Mesenchymal stem cell (in vitro differentiated cells and primary cell): Measurements from ENCODE around the gene CLDN2.

ENCODE experiments used
- DNase-seq: peaks from one replicate; pipeline ENCODE4 v3.0.0-alpha.2; 2013
- H2AFZ ChIP-seq: one replicate; pipeline ENCODE4 v1.6.1; 2013; ENCODE audit warnings: low read depth, mild to moderate bottlenecking, control low read depth, inconsistent platforms, low read length, moderate library complexity
- H2AK5ac ChIP-seq: 2 replicates; pipeline ENCODE4 v1.6.1; 2013; ENCODE audit warnings: low read length, moderate library complexity, mild to moderate bottlenecking, inconsistent platforms; ENCODE audit not compliant: severe bottlenecking
- H2BK120ac ChIP-seq: one replicate; pipeline ENCODE4 v1.6.1; 2013; ENCODE audit warnings: low read depth, mild to moderate bottlenecking, inconsistent platforms, low read length, moderate library complexity
- H2BK12ac ChIP-seq, 2 experiments: one replicate each; pipeline ENCODE4 v1.6.1; 2013; ENCODE audit warnings: inconsistent platforms in 2 of 2, low read length in 2 of 2, mild to moderate bottlenecking in 2 of 2, moderate library complexity in 2 of 2, control low read depth in 1 of 2
- H2BK15ac ChIP-seq: one replicate; pipeline ENCODE4 v1.6.1; 2013; ENCODE audit warnings: mild to moderate bottlenecking, low read depth, inconsistent platforms; ENCODE audit not compliant: poor library complexity, severe bottlenecking
- H2BK5ac ChIP-seq: 2 replicates; pipeline ENCODE4 v1.6.1; 2013; ENCODE audit warnings: low read depth, mild to moderate bottlenecking, low read length, control low read depth, inconsistent platforms; ENCODE audit not compliant: poor library complexity, severe bottlenecking
- H3K14ac ChIP-seq, 2 experiments: one replicate each; pipeline ENCODE4 v1.6.1; 2013; ENCODE audit warnings: inconsistent platforms in 2 of 2, low read length in 2 of 2, control low read depth in 1 of 2, mild to moderate bottlenecking in 1 of 2, moderate library complexity in 1 of 2
- H3K18ac ChIP-seq, 2 experiments: one replicate each; pipeline ENCODE4 v1.6.1; 2013; ENCODE audit warnings: inconsistent platforms in 2 of 2, low read length in 2 of 2, control low read depth in 1 of 2, low read depth in 1 of 2, mild to moderate bottlenecking in 1 of 2
- H3K23ac ChIP-seq, 2 experiments: one replicate each; pipeline ENCODE4 v1.6.1; 2013; ENCODE audit warnings: inconsistent platforms in 2 of 2, low read length in 2 of 2, mild to moderate bottlenecking in 2 of 2, moderate library complexity in 2 of 2, control low read depth in 1 of 2
- H3K27ac ChIP-seq: 2 replicates; pipeline ENCODE4 v1.5.1; 2013; ENCODE audit warnings: mild to moderate bottlenecking, moderate library complexity, low read length, control low read depth, inconsistent platforms; ENCODE audit not compliant: poor library complexity, severe bottlenecking
- H3K27me3 ChIP-seq, 2 experiments: 2 replicates each; pipeline versions ENCODE4 v1.6.1 to v1.7.0; 2013; ENCODE audit warnings: low read length in 2 of 2, mild to moderate bottlenecking in 2 of 2, moderate library complexity in 2 of 2, control low read depth in 1 of 2, inconsistent platforms in 1 of 2; ENCODE audit not compliant: control insufficient read depth in 1 of 2, insufficient read depth in 1 of 2
- H3K36me3 ChIP-seq, 2 experiments: 2 replicates each; pipeline versions ENCODE4 v1.6.1 to v1.7.0; 2013; ENCODE audit warnings: low read length in 2 of 2, control low read depth in 1 of 2, inconsistent platforms in 1 of 2, low read depth in 1 of 2, mild to moderate bottlenecking in 1 of 2; ENCODE audit not compliant: insufficient read depth in 2 of 2, control insufficient read depth in 1 of 2
- H3K4ac ChIP-seq, 2 experiments: one replicate each; pipeline ENCODE4 v1.6.1; 2013; ENCODE audit warnings: inconsistent platforms in 2 of 2, low read length in 2 of 2, mild to moderate bottlenecking in 2 of 2, moderate library complexity in 2 of 2, control low read depth in 1 of 2, low read depth in 1 of 2
- H3K4me1 ChIP-seq: 2 replicates; pipeline ENCODE4 v1.6.1; 2013; ENCODE audit warnings: low read depth, low read length, control low read depth; ENCODE audit not compliant: control insufficient read depth, insufficient read depth
- H3K4me2 ChIP-seq: 2 replicates; pipeline ENCODE4 v1.6.1; 2013; ENCODE audit warnings: low read length, mild to moderate bottlenecking, inconsistent platforms; ENCODE audit not compliant: poor library complexity, severe bottlenecking
- H3K4me3 ChIP-seq, 2 experiments: 2 replicates each; pipeline versions ENCODE4 v1.5.1 to v1.7.0; 2013; ENCODE audit warnings: low read length in 2 of 2, mild to moderate bottlenecking in 2 of 2, control low read depth in 1 of 2, low read depth in 1 of 2; ENCODE audit not compliant: insufficient read depth in 1 of 2
- H3K79me1 ChIP-seq: replicated peaks from 2 replicates; pipeline ENCODE4 v1.6.1; 2013; ENCODE audit warnings: mild to moderate bottlenecking, control low read depth, low read length, inconsistent platforms; ENCODE audit not compliant: poor library complexity, severe bottlenecking
- H3K9ac ChIP-seq: 2 replicates; pipeline ENCODE4 v1.7.0; 2013; ENCODE audit warnings: mild to moderate bottlenecking, low read length, moderate library complexity
- H3K9me3 ChIP-seq: 2 replicates; pipeline ENCODE4 v1.7.0; 2013; ENCODE audit warnings: mild to moderate bottlenecking, low read length; ENCODE audit not compliant: control insufficient read depth
- H4K8ac ChIP-seq: one replicate; pipeline ENCODE4 v1.6.1; 2013; ENCODE audit warnings: inconsistent platforms, mild to moderate bottlenecking, low read length, moderate library complexity
- H4K91ac ChIP-seq: one replicate; pipeline ENCODE4 v1.6.1; 2013; ENCODE audit warnings: mild to moderate bottlenecking, low read length, inconsistent platforms
- WGBS: methylation state at CpG from one replicate; pipeline ENCODE4 v1.1.7; 2013; ENCODE audit warnings: mixed read lengths; 5-methylcytosine and 5-hydroxymethylcytosine counted together

Gene CLDN2

DNA sequence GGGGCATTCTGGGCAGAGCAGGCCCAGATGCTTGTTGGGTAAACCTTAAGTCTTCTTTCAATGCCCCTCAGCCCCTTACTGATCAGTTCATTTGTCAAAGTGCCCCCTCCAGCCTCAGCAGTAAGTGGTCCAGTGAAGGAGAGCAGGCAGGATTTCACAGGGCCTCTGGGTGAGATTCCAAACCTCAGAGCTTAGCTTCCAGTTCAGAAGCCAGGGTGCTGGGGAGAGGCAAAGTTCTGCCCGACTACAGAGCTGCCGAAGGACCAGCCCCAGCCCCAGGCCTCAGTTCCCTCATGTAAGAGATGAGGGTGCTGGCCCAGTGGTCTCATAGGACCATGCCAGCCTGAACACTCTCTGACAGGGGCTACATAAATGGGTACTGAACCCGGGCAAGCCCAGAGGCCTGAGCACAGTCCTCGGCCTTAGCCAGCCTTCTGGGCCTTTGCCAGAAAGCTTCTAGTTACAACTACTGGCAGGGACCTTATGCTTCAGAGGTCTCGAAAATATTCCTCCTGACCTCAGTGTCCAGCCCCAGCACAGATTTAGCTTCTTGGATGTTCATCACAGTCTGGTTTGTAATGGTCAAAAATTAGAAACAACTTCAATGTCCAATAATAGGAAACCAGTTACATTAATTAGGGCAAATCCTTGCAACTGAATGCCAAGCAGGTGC lies 16.2 kb upstream of the CLDN2 start:
- no peak overlapping the region for H2BK120ac ChIP-seq
- H4K8ac ChIP-seq = no peak overlapping the region
- peaks cover 0 to 73% of the 10 kb centered on the region in 2 experiments for H3K27me3 ChIP-seq
- no peaks in the 10 kb centered on the region for H3K9me3 ChIP-seq
- no peak overlapping the region for H2AK5ac ChIP-seq
- no peak overlapping the region for H2BK15ac ChIP-seq
- H3K79me1 ChIP-seq = no peaks in the 10 kb centered on the region
- no peak overlapping the region for H3K23ac ChIP-seq
- H3K27ac ChIP-seq = no peak overlapping the region
- no peak overlapping the region for H3K4me3 ChIP-seq
- H2BK12ac ChIP-seq = no peak overlapping the region
- no peak overlapping the region for H3K4ac ChIP-seq
- WGBS = 93% methylated on average over 4 of the region's 5 CpGs
- no peaks in the 10 kb centered on the region for H3K36me3 ChIP-seq
- peaks cover 17% of the 10 kb centered on the region for H3K4me1 ChIP-seq
- H3K14ac ChIP-seq = no peak overlapping the region
- H2BK5ac ChIP-seq = no peak overlapping the region
- no peak for DNase-seq
- H4K91ac ChIP-seq = no peak overlapping the region
- no peak overlapping the region for H2AFZ ChIP-seq
- no peak overlapping the region for H3K18ac ChIP-seq
- no peak overlapping the region for H3K4me2 ChIP-seq
- H3K9ac ChIP-seq = no peak overlapping the region

DNA sequence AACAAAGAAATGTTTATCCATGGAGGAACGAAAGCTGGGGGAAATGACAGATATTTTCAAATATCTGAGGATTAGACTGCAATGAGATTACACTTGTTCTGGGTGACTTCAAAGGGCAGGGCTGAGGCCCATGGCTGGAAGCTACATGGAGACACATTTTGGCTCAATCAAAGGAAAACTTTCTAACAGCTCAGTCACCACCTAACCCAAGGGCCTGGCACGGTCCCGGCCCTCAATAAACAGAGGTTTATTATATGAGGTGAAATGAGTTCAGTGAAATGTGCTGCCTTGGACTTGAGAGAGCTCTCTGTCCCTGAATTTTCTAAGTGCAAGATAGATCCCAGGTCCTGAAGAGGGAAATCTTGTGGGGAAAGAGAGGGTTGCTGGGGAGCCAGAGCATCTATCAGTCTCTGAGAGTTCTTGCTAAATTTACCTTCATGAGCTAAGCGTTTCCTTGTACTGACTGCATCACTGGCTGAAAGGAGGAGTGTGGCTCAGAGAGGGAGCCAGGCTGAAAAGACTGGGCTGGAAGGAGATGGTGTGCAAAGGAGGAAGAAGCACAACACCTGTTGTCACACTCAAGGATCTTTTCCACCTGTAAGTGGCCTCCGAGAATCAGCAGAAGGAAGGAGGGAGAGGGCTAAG lies 15.0 kb upstream of the CLDN2 start:
- Histone ChIP-seq H3K18ac (no peak overlapping the region), H3K4ac (no peak overlapping the region), H2AFZ (no peak overlapping the region), H4K91ac (no peak overlapping the region), H2BK120ac (no peak overlapping the region), H2BK5ac (no peak overlapping the region), H3K9me3 (no peaks in the 10 kb centered on the region), H3K4me1 (peaks cover 17% of the 10 kb centered on the region), H2BK12ac (no peak overlapping the region), H2AK5ac (peak overlapping the region; percentile 22), H3K79me1 (no peaks in the 10 kb centered on the region), H4K8ac (no peak overlapping the region), H2BK15ac (no peak overlapping the region), H3K36me3 (no peaks in the 10 kb centered on the region), H3K4me2 (no peak overlapping the region), H3K27ac (no peak overlapping the region), H3K9ac (no peak overlapping the region), H3K23ac (no peak overlapping the region), H3K27me3 (peaks cover 0 to 75% of the 10 kb centered on the region in 2 experiments), H3K14ac (no peak overlapping the region), H3K4me3 (no peak overlapping the region)
- WGBS = 91% methylated on average over 4 of the region's 5 CpGs
- DNase-seq = no peak

DNA sequence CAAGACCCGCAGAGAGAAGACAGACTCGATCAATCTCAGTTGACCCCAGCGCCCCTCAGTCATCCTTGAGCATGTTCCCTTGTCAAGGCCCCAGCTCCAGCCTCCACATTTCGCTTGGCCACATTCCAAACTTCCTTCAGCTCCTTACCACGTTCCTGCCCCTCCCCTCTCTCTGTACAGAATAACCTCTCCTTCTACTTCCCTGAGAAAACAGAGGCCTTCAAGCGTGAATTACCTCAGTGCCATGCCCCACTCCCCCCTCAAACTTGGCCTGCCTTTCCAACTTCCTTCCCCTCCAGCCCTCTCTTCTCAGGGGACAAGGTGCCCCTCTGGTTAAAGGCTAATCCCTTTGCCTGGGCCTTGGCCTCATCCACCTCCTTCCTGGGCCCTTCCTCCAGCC lies 13.8 kb upstream of the CLDN2 start:
- Histone ChIP-seq H3K14ac (no peak overlapping the region), H3K79me1 (no peaks in the 10 kb centered on the region), H2BK5ac (no peak overlapping the region), H3K9ac (no peak overlapping the region), H4K8ac (no peak overlapping the region), H3K4me1 (peaks cover 17% of the 10 kb centered on the region), H3K23ac (no peak overlapping the region), H3K4me3 (no peak overlapping the region), H2BK120ac (no peak overlapping the region), H2AK5ac (no peak overlapping the region), H2BK15ac (no peak overlapping the region), H3K18ac (no peak overlapping the region), H3K27me3 (peaks cover 0 to 72% of the 10 kb centered on the region in 2 experiments), H2BK12ac (no peak overlapping the region), H4K91ac (no peak overlapping the region), H3K9me3 (no peaks in the 10 kb centered on the region), H3K4ac (no peak overlapping the region), H3K27ac (peak overlapping the region; percentile 35), H3K36me3 (no peaks in the 10 kb centered on the region), H2AFZ (no peak overlapping the region), H3K4me2 (no peak overlapping the region)
- WGBS = 67% methylated on average over 6 of the region's 6 CpGs
- DNase-seq = no peak

DNA sequence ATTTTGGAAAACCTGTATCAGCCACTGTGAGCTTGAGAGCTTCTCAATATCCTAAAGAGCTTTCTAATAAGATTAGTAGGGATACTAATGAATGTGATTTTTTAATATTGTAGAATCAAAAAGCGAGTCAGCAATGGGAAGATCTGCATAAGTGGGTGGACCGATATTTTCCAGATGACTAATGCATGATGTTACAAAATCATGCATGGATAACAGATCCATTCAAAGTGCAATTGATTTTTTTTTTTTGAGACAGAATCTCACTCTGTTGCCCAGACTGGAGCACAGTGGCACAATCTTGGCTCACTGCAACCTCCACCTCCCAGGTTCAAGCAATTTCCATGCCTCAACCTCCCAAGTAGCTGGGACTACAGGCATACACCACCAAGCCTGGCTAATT lies 7.3 kb upstream of the CLDN2 start:
- no peak overlapping the region for H2AK5ac ChIP-seq
- no peaks in the 10 kb centered on the region for H3K9me3 ChIP-seq
- no peak overlapping the region for H3K23ac ChIP-seq
- no peak overlapping the region for H3K18ac ChIP-seq
- no peak overlapping the region for H3K14ac ChIP-seq
- H2BK5ac ChIP-seq = no peak overlapping the region
- peak; percentile 34 for DNase-seq
- 100% methylated on average over 1 of the region's 2 CpGs for WGBS
- no peak overlapping the region for H2BK12ac ChIP-seq
- no peak overlapping the region for H4K8ac ChIP-seq
- peaks cover 0 to 48% of the 10 kb centered on the region in 2 experiments for H3K27me3 ChIP-seq
- no peak overlapping the region for H3K9ac ChIP-seq
- no peak overlapping the region for H2BK120ac ChIP-seq
- H2BK15ac ChIP-seq = no peak overlapping the region
- peaks cover 3% of the 10 kb centered on the region for H3K4me1 ChIP-seq
- H4K91ac ChIP-seq = no peak overlapping the region
- no peak overlapping the region for H3K4me2 ChIP-seq
- no peaks in the 10 kb centered on the region for H3K36me3 ChIP-seq
- no peak overlapping the region for H3K27ac ChIP-seq
- H3K4me3 ChIP-seq = no peak overlapping the region
- no peak overlapping the region for H3K4ac ChIP-seq
- no peak overlapping the region for H2AFZ ChIP-seq
- H3K79me1 ChIP-seq = no peaks in the 10 kb centered on the region
